Activated CD8-positive, alpha-beta memory T cell treated with anti-CD3 and anti-CD28 coated beads for 4 hours (primary cell): Measurements from ENCODE around the gene GLRX.
"Not testable (repeated sequence)": the region's sequence is repeated elsewhere in the genome, so short reads cannot be mapped to it uniquely, and the experiment has no call there.

ENCODE experiments used
- DNase-seq, 2 donors: peaks; one replicate each; pipeline ENCODE4 v3.0.0-alpha.2; 2020; ENCODE audit warnings: low read depth in 2 of 2

GLRX gene

GRCh38 chr5:95852567-95852966 lies 30.0 kb upstream of the GLRX start:
- no peak for DNase-seq

- not testable (repeated sequence) for DNase-seq
These were observed 28.6 kb upstream of the GLRX start for GRCh38 chr5:95851141-95851540.

- DNase-seq: no peak
These were observed 27.9 kb upstream of the GLRX start for GRCh38 chr5:95850391-95850894.

GRCh38 chr5:95848701-95849100 lies 26.2 kb upstream of the GLRX start:
- DNase-seq: no peak

- no peak for DNase-seq
These were observed 24.7 kb upstream of the GLRX start for GRCh38 chr5:95847261-95847592.

GRCh38 chr5:95846554-95847260 lies 24.2 kb upstream of the GLRX start:
- DNase-seq: peak in 1 of 2 donors; percentile 43

- DNase-seq: no peak
These were observed 22.9 kb upstream of the GLRX start for GRCh38 chr5:95845391-95845790.

GRCh38 chr5:95843733-95844223 lies 21.3 kb upstream of the GLRX start:
- no peak for DNase-seq

- peak in 1 of 2 donors; percentile 27 for DNase-seq
These were observed 20.5 kb upstream of the GLRX start for GRCh38 chr5:95842854-95843544.

- no peak for DNase-seq
These were observed 19.6 kb upstream of the GLRX start for GRCh38 chr5:95841914-95842812.

- DNase-seq: no peak
These were observed 18.6 kb upstream of the GLRX start for GRCh38 chr5:95840956-95841705.

- DNase-seq: no peak
These were observed 17.1 kb upstream of the GLRX start for GRCh38 chr5:95839658-95840057.

- DNase-seq: no peak
These were observed 16.0 kb upstream of the GLRX start for GRCh38 chr5:95838556-95838955.

GRCh38 chr5:95838001-95838520 lies 15.5 kb upstream of the GLRX start:
- no peak for DNase-seq

GRCh38 chr5:95837492-95837891 lies 15.0 kb upstream of the GLRX start:
- DNase-seq: no peak

- DNase-seq: not testable (repeated sequence)
These were observed 14.4 kb upstream of the GLRX start for GRCh38 chr5:95836971-95837370.

- DNase-seq: no peak
These were observed 14.0 kb upstream of the GLRX start for GRCh38 chr5:95836544-95836943.

GRCh38 chr5:95835682-95836385 lies 13.3 kb upstream of the GLRX start:
- no peak for DNase-seq

- no peak for DNase-seq
These were observed 10.1 kb upstream of the GLRX start for GRCh38 chr5:95832664-95833063.

- no peak for DNase-seq
These were observed 7.7 kb upstream of the GLRX start for GRCh38 chr5:95830226-95830625.

- no peak for DNase-seq
These were observed 5.3 kb upstream of the GLRX start for GRCh38 chr5:95827892-95828246.
